Embryonic facial prominence (tissue), 1 donor: ENCODE data around the gene NEMF.
"Not testable (repeated sequence)": the region's sequence is repeated elsewhere in the genome, so short reads cannot be mapped to it uniquely, and the experiment has no call there.

ENCODE experiments used
- DNase-seq: peaks from one replicate; pipeline ENCODE4 v3.0.0-alpha.2; 2016; ENCODE audit errors: extremely low spot score

NEMF gene

DNA sequence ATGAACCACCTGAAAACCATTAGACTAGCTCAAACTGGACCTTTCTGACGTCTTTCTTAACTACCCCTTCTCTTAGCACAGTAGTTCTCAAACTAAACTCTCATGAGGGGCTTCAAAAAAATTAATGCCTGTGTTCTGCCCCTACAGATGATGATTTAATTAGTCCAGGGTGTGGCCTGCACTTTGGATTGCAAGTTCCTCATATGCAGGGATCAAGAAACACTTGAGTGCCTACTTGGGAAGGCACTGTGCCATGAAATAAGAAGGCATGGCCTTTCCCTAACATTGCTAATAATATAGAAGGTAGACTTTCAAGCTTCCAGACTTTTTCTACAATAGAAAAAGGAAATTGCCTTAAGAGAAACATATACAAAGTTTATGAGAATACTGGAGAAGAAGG is 107.4 kb downstream of the NEMF start:
- DNase-seq = no peak

DNA sequence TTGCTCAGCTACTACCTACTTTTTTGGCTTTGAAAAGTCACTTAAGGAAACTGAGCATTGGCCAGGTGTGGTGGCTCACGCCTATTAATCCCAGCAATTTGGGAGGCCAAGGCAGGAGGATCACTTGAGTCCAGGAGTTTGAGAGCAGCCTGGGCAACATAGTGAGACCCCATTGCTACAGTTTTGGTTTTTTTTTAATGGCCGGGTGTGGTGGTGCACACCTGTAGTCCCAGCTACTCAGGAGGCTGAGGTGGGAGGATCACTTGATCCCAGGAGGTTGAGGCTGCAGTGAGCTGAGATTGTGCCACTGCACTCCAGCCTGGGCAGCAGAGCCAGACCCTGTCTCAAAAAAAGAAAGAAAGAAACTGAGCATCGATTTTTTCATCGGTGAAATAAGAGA is 116.9 kb downstream of the NEMF start:
- not testable (repeated sequence) for DNase-seq

DNA sequence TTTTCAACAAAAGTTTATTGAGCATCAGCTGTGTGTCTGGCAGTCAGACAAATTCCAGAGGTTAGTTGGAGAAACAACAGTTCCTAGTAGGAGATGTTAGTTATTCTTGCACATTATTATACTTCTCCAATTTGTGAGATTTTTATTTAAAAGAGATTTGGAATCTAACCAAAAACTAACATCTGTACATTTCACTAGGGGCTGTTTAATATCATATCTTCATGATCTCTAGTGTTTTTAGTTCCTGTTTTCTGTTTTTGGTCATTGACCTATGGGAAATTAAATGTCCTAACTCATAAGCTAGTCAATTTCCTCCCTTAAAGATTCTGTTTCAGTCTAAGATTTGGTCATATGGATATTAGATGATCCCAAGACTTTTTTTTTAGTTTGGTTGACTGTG is 118.8 kb downstream of the NEMF start:
- no peak for DNase-seq

DNA sequence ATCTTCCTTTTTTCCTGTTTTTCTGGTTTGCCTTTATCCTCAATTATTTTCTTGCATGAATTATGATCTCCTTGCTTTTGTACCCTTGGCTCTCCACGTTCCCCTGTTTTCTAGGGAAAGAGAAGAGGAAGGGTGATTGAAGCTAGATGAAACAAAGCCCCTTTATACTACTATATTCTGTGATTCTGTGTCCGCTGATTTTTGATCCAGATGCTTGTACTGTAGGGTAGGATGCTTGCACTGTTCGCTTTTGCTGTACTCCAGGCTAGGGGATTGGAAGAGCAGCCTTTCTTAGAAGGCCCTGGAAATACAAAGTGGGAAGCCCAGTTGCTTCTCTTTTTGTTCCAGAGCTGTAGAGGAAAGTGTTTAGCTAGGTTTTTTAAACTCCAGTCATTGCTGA is 119.7 kb downstream of the NEMF start:
- no peak for DNase-seq
